ENCODE results near the gene MYO9A. TPM values are rescaled to one million over a fixed set of nuclear protein-coding genes. Genes with fewer than 3 reads are reported as not detected.

The MYO9A gene
- total RNA-seq, 1 experiment from 2014 or later, result 21.4 TPM

DNA sequence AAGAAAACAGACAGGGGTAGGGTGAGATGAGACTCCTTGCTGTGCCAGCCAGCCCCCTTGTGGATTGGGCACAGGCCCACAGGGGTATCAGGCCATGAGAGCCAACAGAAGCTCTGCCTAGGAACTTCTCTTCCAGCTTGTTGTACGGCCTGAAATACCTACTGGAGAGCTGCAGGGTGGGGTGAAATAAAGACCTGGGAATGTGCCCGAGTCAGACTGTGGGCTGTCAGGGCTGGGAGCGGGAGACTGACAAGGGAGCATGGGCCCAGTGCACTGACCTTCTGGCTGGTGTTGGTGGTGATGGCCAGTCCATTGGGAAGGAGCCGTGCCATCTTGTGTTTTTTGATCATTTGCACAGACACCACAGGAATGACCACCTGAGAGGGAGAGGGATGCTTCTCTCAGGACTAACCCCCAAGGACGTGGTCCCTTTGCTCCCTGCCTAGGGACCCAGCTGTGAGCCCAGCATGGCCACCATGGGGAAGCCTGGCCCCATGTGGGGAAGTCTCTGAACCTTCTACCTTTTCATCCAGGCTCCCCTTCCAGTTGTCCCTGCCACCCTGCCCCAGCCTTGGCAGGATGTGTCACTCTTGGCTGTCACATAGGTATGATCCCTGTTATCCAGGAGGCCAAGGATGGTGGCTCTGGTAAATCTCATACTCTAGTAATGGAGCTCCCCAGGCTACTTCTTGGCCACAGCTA is 48.9 kb upstream of the MYO9A start:
- no peaks in the 10 kb centered on the region; the same call in 1 of the 2 replicates for H3K27me3 Mint-ChIP-seq (ENCODE audit: low read depth)
- H3K4me2 ChIP-seq (ENCODE audit: insufficient read depth, insufficient read length, low read length), result no peak overlapping the region
- H2AFZ ChIP-seq (ENCODE audit: low read length), result no peak overlapping the region
- H2BK5ac ChIP-seq (ENCODE audit: insufficient read length, low read length), result no peak overlapping the region
- no peak overlapping the region for H3K4me3 Mint-ChIP-seq
- no peak overlapping the region for H2BK12ac ChIP-seq (ENCODE audit: insufficient read length, low read depth, low read length)
- H3K79me1 ChIP-seq (ENCODE audit: insufficient read depth, low read depth, low read length, poor library complexity, severe bottlenecking), result no peaks in the 10 kb centered on the region
- no peak overlapping the region for H3K27ac ChIP-seq (ENCODE audit: insufficient read length, low read depth, low read length)
- H3K23ac ChIP-seq (ENCODE audit: insufficient read length, low read depth, low read length), result no peak overlapping the region
- H3K27me3 ChIP-seq (ENCODE audit: insufficient read depth, low read length), result no peaks in the 10 kb centered on the region
- H4K91ac ChIP-seq (ENCODE audit: insufficient read length, low read depth, low read length), result no peak overlapping the region
- no peaks in the 10 kb centered on the region for H3K23me2 ChIP-seq (ENCODE audit: insufficient read length, low read depth, low read length, poor library complexity, severe bottlenecking)
- no peaks in the 10 kb centered on the region for H3K36me3 Mint-ChIP-seq (ENCODE audit: insufficient read depth in 1 of 3, low read depth in 3 of 3)
- no peak for DNase-seq
- no peak overlapping the region for H4K8ac ChIP-seq (replicated peaks; ENCODE audit: insufficient read length, low read depth, low read length)
- no peak overlapping the region for H3K27ac Mint-ChIP-seq
- no peak overlapping the region for H3K14ac ChIP-seq (ENCODE audit: insufficient read depth, low read length)
- no peak overlapping the region for H2AK5ac ChIP-seq (ENCODE audit: insufficient read length, low read length)
- H3K4ac ChIP-seq (ENCODE audit: low read depth, low read length), result no peak overlapping the region
- H2BK120ac ChIP-seq (ENCODE audit: low read depth, low read length, poor library complexity, severe bottlenecking), result no peak overlapping the region
- H3K9me3 Mint-ChIP-seq, result no peaks in the 10 kb centered on the region; a peak in 1 of 5 replicates
- no peaks in the 10 kb centered on the region for H3K9me3 ChIP-seq (ENCODE audit: control insufficient read depth, low read depth, low read length)
- no peak overlapping the region for H2BK15ac ChIP-seq (ENCODE audit: low read depth, low read length)
- no peak overlapping the region for H2BK20ac ChIP-seq (ENCODE audit: low read depth, low read length, poor library complexity, severe bottlenecking)
- no peak overlapping the region for H4K5ac ChIP-seq (ENCODE audit: insufficient read length, low read depth, low read length)
- H3K4me1 ChIP-seq (ENCODE audit: insufficient read depth, low read length), result no peaks in the 10 kb centered on the region; the same call in 1 of the 2 replicates
- H3K79me2 ChIP-seq (ENCODE audit: insufficient read depth, low read length), result no peaks in the 10 kb centered on the region
- H3K9ac ChIP-seq (ENCODE audit: extremely low read depth, insufficient read length, low read length), result no peak overlapping the region
- no peak overlapping the region for H3K56ac ChIP-seq (ENCODE audit: insufficient read length, low read depth, low read length)
- H3T11ph ChIP-seq (ENCODE audit: low read length), result no peak overlapping the region
- H4K20me1 ChIP-seq (ENCODE audit: control insufficient read depth, insufficient read depth, insufficient read length), result no peaks in the 10 kb centered on the region
- TF ChIP-seq, protein P1, sequence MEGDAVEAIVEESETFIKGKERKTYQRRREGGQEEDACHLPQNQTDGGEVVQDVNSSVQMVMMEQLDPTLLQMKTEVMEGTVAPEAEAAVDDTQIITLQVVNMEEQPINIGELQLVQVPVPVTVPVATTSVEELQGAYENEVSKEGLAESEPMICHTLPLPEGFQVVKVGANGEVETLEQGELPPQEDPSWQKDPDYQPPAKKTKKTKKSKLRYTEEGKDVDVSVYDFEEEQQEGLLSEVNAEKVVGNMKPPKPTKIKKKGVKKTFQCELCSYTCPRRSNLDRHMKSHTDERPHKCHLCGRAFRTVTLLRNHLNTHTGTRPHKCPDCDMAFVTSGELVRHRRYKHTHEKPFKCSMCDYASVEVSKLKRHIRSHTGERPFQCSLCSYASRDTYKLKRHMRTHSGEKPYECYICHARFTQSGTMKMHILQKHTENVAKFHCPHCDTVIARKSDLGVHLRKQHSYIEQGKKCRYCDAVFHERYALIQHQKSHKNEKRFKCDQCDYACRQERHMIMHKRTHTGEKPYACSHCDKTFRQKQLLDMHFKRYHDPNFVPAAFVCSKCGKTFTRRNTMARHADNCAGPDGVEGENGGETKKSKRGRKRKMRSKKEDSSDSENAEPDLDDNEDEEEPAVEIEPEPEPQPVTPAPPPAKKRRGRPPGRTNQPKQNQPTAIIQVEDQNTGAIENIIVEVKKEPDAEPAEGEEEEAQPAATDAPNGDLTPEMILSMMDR (conservative IDR thresholded peaks at IDR 0.05), result no peak
- no peak overlapping the region for H3K18ac ChIP-seq (ENCODE audit: insufficient read length, low read depth, low read length)
- no CpG with 5 or more reads among the region's 5 CpGs for WGBS (ENCODE audit: extremely low coverage, insufficient read length, low lambda C conversion rate)
- H3K4me1 Mint-ChIP-seq, result peaks cover 10 to 12% of the 10 kb centered on the region in 2 experiments
